HepG2 (cell line): ENCODE measurements around the gene MTMR6. TPM values are rescaled to one million over a fixed set of nuclear protein-coding genes. Genes with fewer than 3 reads are reported as not detected.

Experiments used
- CEBPB ChIP-seq: IDR thresholded peaks from 2 replicates; pipeline ENCODE4 v1.6.1; 2011; ENCODE audit warnings: low read depth, low read length, improper control_type of control experiment, borderline replicate concordance
- CHD2 ChIP-seq: IDR thresholded peaks from 2 replicates; pipeline ENCODE4 v1.6.1; 2011; ENCODE audit warnings: low read depth, low read length, improper control_type of control experiment
- CSRNP2 ChIP-seq: sonication (generic); formaldehyde crosslinking; conservative IDR thresholded peaks from 2 replicates; pipeline ENCODE4 v1.8.0; 2022; ENCODE audit warnings: low read depth, missing genetic modification reagents
- HNRNPUL1 ChIP-seq: fragments of 200-400 bp; formaldehyde crosslinking; IDR thresholded peaks from 2 replicates; pipeline ENCODE4 v1.6.1; 2017; ENCODE audit warnings: low read depth, mild to moderate bottlenecking, low read length, moderate library complexity
- NFAT5 ChIP-seq: sonication (generic); formaldehyde crosslinking; IDR thresholded peaks from 2 replicates; pipeline ENCODE4 v1.4.0; 2020; ENCODE audit warnings: missing genetic modification reagents
- PATZ1 ChIP-seq: sonication (generic); formaldehyde crosslinking; IDR thresholded peaks from 2 replicates; pipeline ENCODE4 v1.4.0; 2020; ENCODE audit warnings: missing genetic modification reagents
- POLR2G ChIP-seq: fragments of 200-400 bp; formaldehyde crosslinking; IDR thresholded peaks from 2 replicates; pipeline ENCODE4 v1.6.1; 2018; ENCODE audit warnings: mild to moderate bottlenecking, low read depth, low read length, moderate library complexity
- ZNF614 ChIP-seq: IDR thresholded peaks from 2 replicates; pipeline ENCODE4 v1.6.1; 2018; ENCODE audit warnings: missing biosample characterization, missing genetic modification reagents, inconsistent platforms, borderline replicate concordance
- ZNF768 ChIP-seq: sonication (generic); formaldehyde crosslinking; IDR thresholded peaks from 2 replicates; pipeline ENCODE4 v1.4.0; 2020; ENCODE audit warnings: missing genetic modification reagents
- polyA plus RNA-seq, 8 experiments: library from polyadenylated mRNA; depleted of rRNA in 3 of 8; stranded (reverse) in 7 of 8; unstranded in 1 of 8; fragments of >200 nt; fragmentation: Illumina TruSeq in 4 of 8; extraction: Trizol in 4 of 8; gene quantifications; 2 replicates each; pipeline versions ENCODE4 v1.2.1 to v1.2.3, GENCODE V29; 2011 to 2016; ENCODE audit warnings: low read depth in 4 of 8, missing spikeins in 1 of 8, mixed read lengths in 1 of 8; ENCODE audit not compliant: insufficient read depth in 1 of 8
- total RNA-seq, 5 experiments: library from RNA; depleted of rRNA; stranded (reverse); fragments of >200 nt; fragmentation: Illumina TruSeq; extraction: Trizol; gene quantifications; 2 replicates each; pipeline ENCODE4 v1.2.3, GENCODE V29; 2016; ENCODE audit warnings: low read depth in 1 of 5
- TF ChIP-seq, protein P1 (sequence below): sonication (generic); formaldehyde crosslinking; conservative IDR thresholded peaks from 2 replicates; pipeline ENCODE4 v1.4.0; 2020; ENCODE audit warnings: missing genetic modification reagents

MTMR6 gene
- total and polyA plus RNA-seq, 2 of the 13 experiments (the other 11 are each of a cell fraction or from before 2014, with no cell fraction given) = 3.4 to 7.8 TPM

DNA sequence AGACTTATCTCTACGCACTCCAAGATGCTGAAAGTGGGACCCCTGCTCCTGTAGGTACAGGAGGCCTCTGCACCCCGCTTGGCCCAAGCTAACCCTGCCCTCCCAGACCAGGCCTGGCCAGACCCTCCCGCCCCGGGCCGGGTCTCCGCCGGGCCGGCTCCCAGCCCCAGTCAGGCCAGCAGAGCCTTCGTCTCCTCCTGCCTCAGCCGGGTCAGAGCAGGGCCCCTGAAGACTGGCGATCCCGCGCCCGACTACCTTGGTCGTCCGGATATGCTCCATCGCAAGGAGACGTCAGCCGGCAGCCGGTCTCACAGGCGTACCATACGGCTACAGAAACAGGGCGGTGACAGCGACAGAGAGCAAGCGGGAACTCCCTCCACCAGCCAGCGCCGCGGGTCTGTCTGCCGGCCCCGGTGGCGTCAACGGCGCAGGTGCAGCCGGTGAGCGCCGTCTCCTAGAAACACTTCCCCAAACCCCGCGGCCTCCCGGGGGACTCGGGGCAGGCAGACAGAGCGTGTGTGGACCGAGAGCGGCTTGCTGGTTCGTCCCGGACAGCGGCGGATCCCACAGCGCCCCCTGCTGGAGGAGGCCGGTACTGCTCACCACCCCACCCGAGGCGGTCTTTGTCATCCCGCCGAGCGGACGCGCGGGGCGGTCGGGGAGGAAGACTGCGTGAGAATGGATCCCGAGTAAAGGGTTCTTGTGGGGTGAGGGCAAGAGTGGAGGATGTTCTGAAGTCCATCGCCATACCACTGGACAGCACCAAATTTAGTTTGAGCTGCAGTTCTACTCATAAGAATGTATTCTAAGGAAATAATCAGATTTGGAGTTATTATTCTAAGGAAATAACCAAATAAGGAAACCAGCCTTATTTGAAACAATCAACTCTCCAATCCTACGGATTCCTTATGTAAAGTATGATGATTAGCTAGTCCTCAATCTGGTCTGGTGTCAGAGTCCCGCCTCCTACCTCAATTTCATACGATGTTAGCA is at the start of gene MTMR6 (continued):
- TF ChIP-seq ZNF614 (CRISPR knock-in tag) (no peak), NFAT5 (CRISPR knock-in tag) (no peak), HNRNPUL1 (no peak), ZNF768 (CRISPR knock-in tag) (peak; percentile 58; the same call in 1 of the 2 replicates), CSRNP2 (CRISPR knock-in tag) (no peak), POLR2G (peak; percentile 59; the same call in 1 of the 2 replicates), PATZ1 (CRISPR knock-in tag) (peak; percentile 50; the same call in 1 of the 2 replicates), CEBPB (no peak), CHD2 (no peak)
- TF ChIP-seq, protein P1, sequence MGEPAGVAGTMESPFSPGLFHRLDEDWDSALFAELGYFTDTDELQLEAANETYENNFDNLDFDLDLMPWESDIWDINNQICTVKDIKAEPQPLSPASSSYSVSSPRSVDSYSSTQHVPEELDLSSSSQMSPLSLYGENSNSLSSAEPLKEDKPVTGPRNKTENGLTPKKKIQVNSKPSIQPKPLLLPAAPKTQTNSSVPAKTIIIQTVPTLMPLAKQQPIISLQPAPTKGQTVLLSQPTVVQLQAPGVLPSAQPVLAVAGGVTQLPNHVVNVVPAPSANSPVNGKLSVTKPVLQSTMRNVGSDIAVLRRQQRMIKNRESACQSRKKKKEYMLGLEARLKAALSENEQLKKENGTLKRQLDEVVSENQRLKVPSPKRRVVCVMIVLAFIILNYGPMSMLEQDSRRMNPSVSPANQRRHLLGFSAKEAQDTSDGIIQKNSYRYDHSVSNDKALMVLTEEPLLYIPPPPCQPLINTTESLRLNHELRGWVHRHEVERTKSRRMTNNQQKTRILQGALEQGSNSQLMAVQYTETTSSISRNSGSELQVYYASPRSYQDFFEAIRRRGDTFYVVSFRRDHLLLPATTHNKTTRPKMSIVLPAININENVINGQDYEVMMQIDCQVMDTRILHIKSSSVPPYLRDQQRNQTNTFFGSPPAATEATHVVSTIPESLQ (CRISPR knock-in tag) = no peak
